HuH-7.5 (cell line): ENCODE measurements around the gene UBN2.
"Not testable (repeated sequence)": the region's sequence is repeated elsewhere in the genome, so short reads cannot be mapped to it uniquely, and the experiment has no call there.

Experiments
- DNase-seq: peaks from one replicate; pipeline ENCODE4 v3.0.0; 2011; ENCODE audit warnings: low spot score

Gene UBN2

DNA sequence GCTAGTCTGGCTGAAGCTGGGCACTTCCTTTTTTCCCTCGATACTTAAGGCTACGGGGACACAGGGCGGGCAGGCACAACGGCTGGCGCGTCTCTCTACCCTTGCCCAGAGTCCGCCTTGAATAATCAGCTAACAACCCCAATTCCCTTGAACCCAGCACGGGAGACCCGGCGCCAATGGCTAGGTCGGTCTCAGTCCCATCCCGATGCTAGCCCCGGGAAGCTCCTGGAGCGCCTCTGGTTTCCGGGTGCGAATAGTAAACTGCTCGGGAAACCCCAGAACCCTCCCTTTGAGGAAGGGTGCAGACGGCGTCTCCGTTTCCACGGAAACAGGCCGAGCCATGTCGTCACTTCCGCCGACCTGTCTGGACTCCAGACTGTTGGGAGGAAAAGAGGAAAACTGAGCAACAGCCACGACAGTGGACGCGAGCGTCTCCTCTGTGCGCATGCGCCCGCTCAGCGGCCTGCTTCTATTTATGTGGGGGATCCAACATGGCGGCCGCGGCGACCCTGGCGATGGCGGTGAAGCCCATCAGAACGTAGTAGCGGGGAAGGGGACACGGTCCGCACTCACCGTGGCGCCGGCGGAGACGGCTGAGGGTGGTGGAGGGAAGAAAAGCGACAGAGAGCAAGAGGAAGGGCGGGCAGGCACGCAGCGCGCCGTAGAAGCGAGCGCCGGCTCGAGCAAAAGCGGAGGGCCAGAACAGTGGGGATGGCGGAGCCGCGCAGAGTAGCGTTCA, at the start of gene UBN2:
UBN2 (plus strand) TSS at position 464 of the 739 bp plus-strand sequence; CDS start at position 712, 248 bp downstream.
- DNase-seq: peak; percentile 94

DNA sequence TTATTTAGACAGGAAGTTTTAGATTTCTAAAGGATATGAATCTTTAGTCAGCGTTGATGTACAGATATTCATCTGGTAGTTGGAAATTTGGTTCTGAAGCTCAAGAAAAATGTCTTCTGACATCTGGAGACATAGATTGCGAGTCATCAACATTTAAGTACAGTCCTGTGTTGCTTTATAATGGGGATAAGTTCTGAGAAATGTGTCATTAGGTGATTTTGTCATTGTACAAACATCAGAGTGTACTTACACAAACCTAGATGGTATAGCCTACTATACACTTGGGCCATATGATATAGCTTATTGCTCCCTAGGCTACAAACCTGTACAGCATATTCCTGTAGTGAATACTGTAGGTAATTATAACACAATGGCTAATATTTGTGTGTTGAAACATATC, 49.6 kb upstream of the UBN2 start:
- DNase-seq: no peak

DNA sequence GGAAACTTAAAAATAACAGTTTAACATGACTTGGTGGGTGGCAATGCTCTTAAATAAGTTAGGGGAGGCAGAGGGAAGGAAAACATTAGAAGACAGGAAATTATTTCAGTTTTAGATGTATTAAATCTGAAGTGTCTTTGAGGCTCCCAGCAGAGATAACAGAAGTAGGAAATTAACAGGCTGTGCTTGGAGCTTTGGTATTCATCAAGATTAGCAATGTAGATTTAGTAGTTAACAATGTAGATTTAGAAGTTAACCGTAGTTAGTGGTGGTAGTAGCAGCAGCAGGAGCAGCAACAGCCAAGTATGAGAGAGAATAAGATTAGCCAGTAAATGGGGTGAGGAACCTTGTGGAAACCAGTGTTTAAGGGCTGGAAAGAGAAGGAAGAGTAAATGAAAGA, 48.7 kb upstream of the UBN2 start:
- DNase-seq: no peak

GRCh38 chr7:139183251-139183650, 47.8 kb upstream of the UBN2 start:
- no peak for DNase-seq

DNA sequence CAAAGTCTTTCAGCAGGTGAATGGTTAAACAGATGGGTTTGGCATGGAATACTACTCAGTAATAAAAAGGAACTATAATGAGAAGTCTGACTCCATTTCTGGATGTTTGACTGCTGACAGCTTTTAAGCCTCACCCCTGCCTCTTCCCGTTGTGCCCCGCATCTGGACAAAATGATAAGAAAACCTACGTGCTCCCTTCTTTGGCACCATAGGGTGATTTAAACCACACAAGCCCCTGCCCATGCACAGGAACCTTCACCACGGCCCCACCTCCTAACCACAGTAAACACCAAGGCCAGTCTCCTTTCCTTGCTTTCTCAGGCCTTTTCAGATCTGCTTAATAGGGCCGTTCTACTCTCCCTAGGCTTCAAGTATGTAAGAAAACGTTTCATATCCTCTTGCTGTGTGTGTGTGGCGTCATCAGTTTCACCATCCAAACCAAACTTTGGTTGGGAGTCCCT, 47.1 kb upstream of the UBN2 start:
- DNase-seq: no peak

DNA sequence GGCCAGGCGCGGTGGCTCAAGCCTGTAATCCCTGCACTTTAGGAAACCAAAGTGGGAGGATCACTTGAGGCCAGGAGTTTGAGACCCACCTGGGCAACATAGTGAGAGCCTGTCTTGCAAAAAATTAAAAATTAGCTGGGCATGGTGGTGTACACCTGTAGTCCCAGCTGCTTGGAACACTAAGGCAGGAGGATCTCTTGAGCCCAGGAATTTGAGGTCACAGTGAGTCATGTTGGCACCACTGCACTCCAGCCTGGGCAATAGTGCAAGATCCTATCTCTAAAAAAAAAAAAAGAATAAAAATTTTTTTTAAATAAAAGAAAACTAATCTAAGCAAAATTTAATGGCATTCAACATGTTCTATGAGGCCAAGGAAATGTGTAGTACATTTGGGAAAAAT, 44.9 kb upstream of the UBN2 start:
- DNase-seq: no peak

DNA sequence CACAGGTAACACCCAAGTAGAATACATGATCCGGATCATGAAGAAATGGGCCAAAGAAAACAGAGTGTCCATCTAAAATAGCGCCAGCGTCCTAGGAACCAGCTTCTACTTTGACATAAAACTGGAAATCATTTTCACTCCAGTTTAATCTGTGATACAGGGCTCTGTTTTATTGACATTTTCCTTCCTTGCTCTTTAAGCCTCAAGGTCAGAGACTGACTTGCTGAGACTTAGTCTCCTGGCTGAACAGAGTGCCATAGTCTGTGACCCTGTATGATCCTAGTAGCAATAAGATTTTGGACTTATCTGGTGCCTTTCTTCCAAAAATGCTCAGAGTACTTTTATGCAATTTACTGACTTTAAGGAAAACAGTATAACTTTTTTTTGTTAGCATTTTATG, 41.7 kb upstream of the UBN2 start:
- DNase-seq: no peak

DNA sequence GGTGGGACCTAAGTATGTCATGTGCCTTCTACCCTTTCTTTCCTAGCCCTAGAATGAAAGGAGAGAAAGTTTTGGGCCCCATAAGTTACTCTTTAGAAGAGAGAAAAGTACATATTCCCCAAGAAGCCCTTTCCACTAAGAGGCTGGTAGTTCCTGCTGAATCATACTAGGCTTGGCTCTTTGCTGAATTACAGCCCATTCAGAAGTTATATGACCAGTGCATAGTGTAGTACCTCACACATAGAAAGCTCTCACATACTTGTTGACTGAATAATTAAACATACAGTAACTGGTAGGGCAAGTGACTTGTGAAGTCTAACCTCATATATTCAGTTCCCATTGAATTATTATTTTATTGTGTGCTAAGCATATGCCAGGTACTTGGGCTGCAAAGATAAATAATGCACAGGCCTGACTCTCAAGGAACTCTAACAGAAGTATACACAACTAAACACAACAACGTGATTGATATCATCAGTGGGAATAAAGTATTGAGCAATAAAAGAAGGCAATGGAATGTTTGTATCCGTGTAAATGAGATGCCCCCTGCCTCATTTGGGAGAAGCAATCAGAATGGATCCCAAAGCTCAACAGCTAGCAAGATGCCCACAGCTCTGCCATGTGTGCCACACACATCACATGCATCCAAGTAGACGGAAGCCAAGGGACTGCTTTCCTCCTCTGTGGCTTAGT, 38.9 kb upstream of the UBN2 start:
- no peak for DNase-seq

- DNase-seq: no peak
These were observed 30.7 kb upstream of the UBN2 start for GRCh38 chr7:139200382-139200781.

- no peak for DNase-seq
These were observed 27.0 kb upstream of the UBN2 start for GRCh38 chr7:139203992-139204391.

- DNase-seq: no peak
These were observed 25.2 kb upstream of the UBN2 start for GRCh38 chr7:139205843-139206242.

DNA sequence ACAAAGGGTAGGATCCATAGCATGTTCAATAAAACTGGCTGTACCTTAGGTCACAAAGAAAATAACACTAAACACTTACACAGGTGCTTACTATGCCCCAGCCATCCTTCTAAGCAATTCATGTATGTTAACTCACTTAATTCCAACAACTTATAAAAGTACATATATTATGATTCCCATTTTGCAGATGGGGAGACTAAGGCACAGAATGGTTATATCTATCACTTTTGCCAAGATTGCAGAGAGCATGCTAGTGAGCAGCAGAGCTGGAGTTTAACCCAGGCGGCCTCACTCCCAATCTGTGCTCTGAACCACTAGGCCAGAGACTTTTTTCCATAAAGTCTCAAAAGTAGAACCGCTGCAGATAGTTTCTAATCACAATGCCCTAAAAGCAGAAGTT, 18.9 kb upstream of the UBN2 start:
- DNase-seq: no peak

GRCh38 chr7:139213489-139213888, 17.5 kb upstream of the UBN2 start:
- DNase-seq: not testable (repeated sequence)

DNA sequence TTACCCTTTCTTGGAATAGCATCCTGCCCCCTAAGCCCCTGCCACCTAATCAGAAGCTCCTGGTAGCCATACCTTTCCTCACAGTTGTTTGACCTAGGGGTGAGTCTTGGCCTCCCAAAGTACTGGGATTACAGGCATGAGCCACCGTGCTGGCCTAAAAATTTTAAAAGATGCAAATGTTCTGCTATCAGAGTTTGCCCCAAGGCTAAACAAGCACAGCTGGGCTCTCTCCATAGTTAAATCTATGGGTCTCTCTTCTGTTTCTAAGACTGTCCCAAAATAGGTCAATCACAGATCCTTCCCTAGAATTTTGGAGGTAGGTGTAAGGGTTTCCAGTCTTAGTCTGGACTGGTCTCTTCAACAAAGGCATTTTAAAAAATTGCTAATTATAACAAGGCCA, 12.9 kb upstream of the UBN2 start:
- DNase-seq: no peak

DNA sequence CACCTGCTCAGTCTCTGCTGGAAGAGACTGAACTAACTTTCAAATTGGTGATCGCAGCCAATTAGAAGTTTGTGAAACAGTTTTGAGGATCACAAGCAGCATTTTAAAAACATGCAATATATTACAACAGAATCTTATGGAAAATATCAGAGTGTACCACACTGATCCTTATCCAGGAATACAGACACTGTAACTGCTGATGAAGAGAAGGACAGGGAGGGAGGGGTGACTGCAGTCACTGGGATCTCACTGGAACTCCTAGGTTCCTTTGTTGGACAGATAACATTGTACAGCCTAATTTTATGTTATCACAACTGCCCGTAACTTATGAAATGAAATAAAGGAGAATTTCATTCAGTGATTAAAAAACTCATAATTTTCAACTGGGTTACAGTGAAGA, 6.8 kb upstream of the UBN2 start:
- no peak for DNase-seq

- not testable (repeated sequence) for DNase-seq
These were observed 6.2 kb upstream of the UBN2 start for GRCh38 chr7:139224836-139225235.

DNA sequence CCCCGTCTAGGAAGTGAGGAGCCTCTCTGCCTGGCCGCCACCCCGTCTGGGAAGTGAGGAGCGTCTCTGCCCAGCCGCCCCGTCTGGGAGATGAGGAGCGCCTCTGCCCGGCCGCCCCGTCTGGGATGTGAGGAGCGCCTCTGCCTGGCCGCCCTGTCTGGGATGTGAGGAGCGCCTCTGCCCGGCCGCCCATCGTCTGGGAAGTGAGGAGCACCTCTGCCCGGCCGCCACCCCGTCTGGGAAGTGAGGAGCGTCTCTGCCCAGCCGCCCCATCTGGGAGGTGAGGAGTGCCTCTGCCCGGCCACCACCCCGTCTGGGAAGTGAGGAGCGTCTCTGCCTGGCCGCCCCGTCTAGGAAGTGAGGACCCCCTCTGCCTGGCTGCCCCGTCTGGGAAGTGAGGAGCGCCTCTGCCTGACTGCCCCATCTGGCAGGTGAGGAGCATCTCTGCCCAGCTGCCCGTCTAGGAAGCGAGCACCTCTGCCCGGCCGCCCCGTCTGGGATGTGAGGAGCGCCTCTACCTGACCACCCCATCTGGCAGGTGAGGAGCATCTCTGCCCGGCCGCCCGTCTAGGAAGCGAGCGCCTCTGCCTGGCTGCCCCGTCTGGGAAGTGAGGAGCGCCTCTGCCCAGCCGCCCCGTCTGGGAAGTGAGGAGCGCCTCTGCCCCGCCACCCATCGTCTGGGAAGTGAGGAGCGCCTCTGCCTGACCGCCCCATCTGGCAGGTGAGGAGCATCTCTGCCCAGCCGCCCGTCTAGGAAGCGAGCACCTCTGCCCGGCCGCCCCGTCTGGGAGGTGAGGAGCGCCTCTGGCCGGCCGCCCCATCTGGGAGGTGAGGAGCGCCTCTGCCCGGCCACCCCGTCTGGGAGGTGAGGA, 5.5 kb upstream of the UBN2 start:
- not testable (repeated sequence) for DNase-seq

GRCh38 chr7:139226158-139226515, 4.9 kb upstream of the UBN2 start:
- not testable (repeated sequence) for DNase-seq

- not testable (repeated sequence) for DNase-seq
These were observed 4.0 kb upstream of the UBN2 start for GRCh38 chr7:139226988-139227488.

DNA sequence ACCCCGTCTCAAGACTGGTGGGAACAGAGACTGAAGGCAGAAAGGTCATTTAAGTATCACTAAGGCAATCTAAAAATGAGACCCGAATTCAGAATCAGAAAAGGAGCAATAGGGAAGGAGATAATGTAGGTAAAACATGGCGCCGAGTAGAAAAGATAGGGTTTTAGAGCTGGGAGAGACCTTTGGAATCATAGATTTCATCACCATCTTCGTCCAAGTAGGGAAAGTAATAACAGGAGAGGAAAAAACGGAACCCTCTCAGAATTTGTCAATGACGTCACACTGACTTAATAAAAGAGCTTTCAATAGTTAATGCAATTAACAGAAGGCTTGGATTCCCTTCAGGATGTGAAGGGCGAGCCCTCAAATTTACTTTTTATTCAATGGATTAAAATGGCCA, 1.0 kb upstream of the UBN2 start:
- peak; percentile 30 for DNase-seq

DNA sequence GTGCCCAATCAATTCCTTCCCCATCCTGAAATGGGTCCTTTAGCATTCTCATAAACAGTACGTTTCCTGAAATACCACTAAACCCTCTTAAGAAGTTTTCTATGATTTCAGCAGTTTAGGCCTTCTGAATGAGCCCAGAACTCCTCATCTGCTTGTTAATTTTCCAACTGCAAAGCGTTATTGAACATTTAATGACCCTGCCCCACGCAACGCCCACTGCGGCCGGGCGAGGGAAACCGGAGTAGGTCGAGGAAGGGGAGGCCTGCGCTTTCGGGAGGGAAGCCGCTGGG, 608 bp upstream of the UBN2 start:
- DNase-seq: peak; percentile 16

- DNase-seq: peak; percentile 25
These were observed 708 bp downstream of the UBN2 start for GRCh38 chr7:139231513-139232376.
